Urothelium cell line (cell line): ENCODE data around the gene TRIM38.
"Not testable (repeated sequence)": the region's sequence is repeated elsewhere in the genome, so short reads cannot be mapped to it uniquely, and the experiment has no call there.

Experiments
- DNase-seq: peaks from one replicate; pipeline ENCODE4 v3.0.0; 2011; ENCODE audit warnings: low spot score, mixed read lengths
- FAIRE-seq: peaks from 2 replicates; lab custom pipeline; 2011; peaks lifted over from hg19 to GRCh38; lab: Jason Lieb, UNC

Gene TRIM38

GRCh38 chr6:25968769-25969168, 6.2 kb downstream of the TRIM38 start:
- no peak for FAIRE-seq

GRCh38 chr6:25971187-25971821, 8.7 kb downstream of the TRIM38 start:
- DNase-seq = peak; percentile 71
- no peak for FAIRE-seq

More at GRCh38 chr6:25968769-25969168, 6.2 kb downstream of the TRIM38 start:
- no peak for DNase-seq

- DNase-seq = no peak
- no peak for FAIRE-seq
These were observed 9.5 kb downstream of the TRIM38 start for GRCh38 chr6:25972128-25972527.

GRCh38 chr6:25972902-25973301, 10.3 kb downstream of the TRIM38 start:
- no peak for FAIRE-seq
- no peak for DNase-seq

GRCh38 chr6:25973923-25974555, 11.4 kb downstream of the TRIM38 start:
- DNase-seq (no peak), FAIRE-seq (no peak)

- no peak for DNase-seq
- FAIRE-seq = no peak
These were observed 13.4 kb downstream of the TRIM38 start for GRCh38 chr6:25975923-25976560.

GRCh38 chr6:25980935-25981334, 18.3 kb downstream of the TRIM38 start:
- FAIRE-seq = no peak
- no peak for DNase-seq

GRCh38 chr6:25981568-25982263, 19.1 kb downstream of the TRIM38 start:
- DNase-seq (no peak), FAIRE-seq (no peak)

- FAIRE-seq (no peak), DNase-seq (no peak)
These were observed 21.7 kb downstream of the TRIM38 start for GRCh38 chr6:25984265-25984664.

GRCh38 chr6:25987845-25988244, 25.2 kb downstream of the TRIM38 start:
- FAIRE-seq (no peak), DNase-seq (no peak)

GRCh38 chr6:25990172-25990873, 27.7 kb downstream of the TRIM38 start:
- DNase-seq = no peak
- no peak for FAIRE-seq

- FAIRE-seq = no peak
- DNase-seq = peak; percentile 51
These were observed 29.3 kb downstream of the TRIM38 start for GRCh38 chr6:25991785-25992412.

- FAIRE-seq = peak; percentile 85
These were observed 30.1 kb downstream of the TRIM38 start for GRCh38 chr6:25992413-25993340.

GRCh38 chr6:25993341-25993684, 30.7 kb downstream of the TRIM38 start:
- DNase-seq, FAIRE-seq: not testable (repeated sequence)

More at GRCh38 chr6:25992413-25993340, 30.1 kb downstream of the TRIM38 start:
- peak; percentile 93 for DNase-seq

- DNase-seq (no peak), FAIRE-seq (no peak)
These were observed 32.9 kb downstream of the TRIM38 start for GRCh38 chr6:25995507-25995906.

GRCh38 chr6:25997921-25998320, 35.3 kb downstream of the TRIM38 start:
- FAIRE-seq = no peak

GRCh38 chr6:25998379-25998778, 35.8 kb downstream of the TRIM38 start:
- DNase-seq (no peak), FAIRE-seq (no peak)

More at GRCh38 chr6:25997921-25998320, 35.3 kb downstream of the TRIM38 start:
- no peak for DNase-seq

GRCh38 chr6:25999225-25999624, 36.6 kb downstream of the TRIM38 start:
- not testable (repeated sequence) for FAIRE-seq, DNase-seq
